Right ventricle myocardium superior (tissue), 1 donor: ENCODE results near the gene NOPCHAP1. TPM values are rescaled to one million over a fixed set of nuclear protein-coding genes. Genes with fewer than 3 reads are reported as not detected.

ENCODE experiments used
- ATAC-seq: fragments of 200-7000 bp; cut with Tn5 transposase; one replicate; pipeline ENCODE4 v1.9.1; 2020; ENCODE audit warnings: mild to moderate bottlenecking; ENCODE audit not compliant: poor library complexity
- DNase-seq: peaks from one replicate; pipeline ENCODE4 v3.0.0-alpha.2; 2020
- intact Hi-C: fragments of 100-400 bp; cut with DNase I; formaldehyde crosslinking; loops from one replicate; pipeline ENCODE4 v1.11.2; 2022
- total RNA-seq: library from RNA; stranded (reverse); fragmentation: NEBNext Ultra II Directional; extraction: Animal tissue kit (Norgen Biotek cat#: 25700); gene quantifications from one replicate; pipeline ENCODE4 v1.2.1, GENCODE V29; 2021
- donor health status: DM: no; HTN: yes; CAD: no; lungs with severe emphysema.

Gene NOPCHAP1
- total RNA-seq, 1 donor from 2014 or later: 9.2 TPM

DNA sequence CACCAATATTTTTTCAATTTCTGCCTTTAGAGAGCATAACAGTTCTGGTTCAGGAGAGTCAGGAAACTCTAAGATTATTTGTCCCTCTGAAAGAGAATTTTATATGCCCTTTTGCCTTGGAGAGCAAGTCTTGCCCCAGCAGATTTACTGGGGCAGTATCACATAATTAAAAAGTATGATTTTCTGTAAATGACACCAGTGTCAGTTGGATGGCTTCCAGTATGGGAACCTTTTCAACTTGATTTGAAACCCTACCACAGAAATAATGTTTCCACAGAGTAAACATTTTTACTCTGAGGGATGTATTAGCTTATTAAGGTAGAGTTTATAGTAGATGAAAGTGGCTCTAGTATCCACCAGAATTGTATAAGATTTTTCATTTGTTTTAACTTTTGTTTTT lies 15.4 kb downstream of the NOPCHAP1 start:
- intact Hi-C loops: no loop called here
- ATAC-seq (no peak), DNase-seq (no peak)

DNA sequence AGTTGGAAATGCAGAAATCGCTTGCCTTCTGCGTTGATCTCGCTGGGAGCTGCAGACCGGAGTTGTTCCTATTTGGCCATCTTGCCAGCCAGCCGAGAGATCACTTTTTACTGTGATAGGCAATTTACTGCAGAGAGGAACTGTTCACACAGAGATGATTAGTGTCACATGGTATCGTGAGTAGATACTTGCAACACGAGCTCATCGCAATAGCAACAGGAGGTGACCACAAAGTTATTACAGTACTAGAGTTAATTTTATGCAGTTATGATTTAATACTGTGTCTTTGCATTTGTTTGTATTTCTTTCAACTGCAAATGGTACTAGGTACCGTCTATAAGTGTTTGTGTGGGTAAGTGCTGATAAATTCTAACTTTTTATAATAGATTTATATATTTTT lies 27.8 kb downstream of the NOPCHAP1 start:
- intact Hi-C loops: no loop called here
- ATAC-seq (no peak), DNase-seq (no peak)

DNA sequence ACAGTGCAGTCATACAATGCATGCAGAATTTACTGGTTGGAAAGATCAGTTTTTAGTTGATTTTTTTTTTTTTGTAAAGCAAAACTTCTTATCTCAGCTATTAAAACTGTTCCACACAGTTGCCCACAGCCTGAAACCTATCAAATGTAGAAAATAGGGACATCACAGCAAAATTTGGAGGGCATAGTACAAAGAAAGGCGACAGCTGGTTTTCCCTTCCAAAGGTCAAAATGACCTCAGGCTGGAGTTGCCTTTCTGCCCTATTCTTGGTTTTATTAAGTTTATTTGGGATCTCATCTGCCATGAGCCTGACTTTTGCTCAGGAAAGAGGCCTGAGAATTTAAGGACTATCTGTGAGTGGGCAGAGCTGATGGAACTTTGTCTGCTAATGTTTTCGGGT lies 28.5 kb downstream of the NOPCHAP1 start:
- ATAC-seq (no peak), DNase-seq (no peak)
- intact Hi-C loops: no loop called here

GRCh38 chr12:105015543-105015942 lies 29.4 kb downstream of the NOPCHAP1 start:
- DNase-seq (no peak), ATAC-seq (no peak)
- intact Hi-C loops: no loop called here

- ATAC-seq: no peak
- intact Hi-C loops: no loop called here
- DNase-seq: no peak
Observed at GRCh38 chr12:105018012-105018411, 31.9 kb downstream of the NOPCHAP1 start.

- intact Hi-C loops: no loop called here
- no peak for ATAC-seq
- no peak for DNase-seq
Observed at GRCh38 chr12:105018776-105019175, 32.7 kb downstream of the NOPCHAP1 start.

GRCh38 chr12:105020241-105020962 lies 34.3 kb downstream of the NOPCHAP1 start:
- intact Hi-C loops: no loop called here
- no peak for ATAC-seq
- no peak for DNase-seq

- ATAC-seq (peak; percentile 53), DNase-seq (no peak)
- intact Hi-C loops: no loop called here
Observed at GRCh38 chr12:105024928-105025327, 38.8 kb downstream of the NOPCHAP1 start.

GRCh38 chr12:105025890-105026289 lies 39.8 kb downstream of the NOPCHAP1 start:
- peak; percentile 88 for ATAC-seq
- intact Hi-C loops: no loop called here
- DNase-seq: no peak

- DNase-seq (no peak), ATAC-seq (no peak)
- intact Hi-C loops: no loop called here
Observed at GRCh38 chr12:105026411-105026810, 40.3 kb downstream of the NOPCHAP1 start.

DNA sequence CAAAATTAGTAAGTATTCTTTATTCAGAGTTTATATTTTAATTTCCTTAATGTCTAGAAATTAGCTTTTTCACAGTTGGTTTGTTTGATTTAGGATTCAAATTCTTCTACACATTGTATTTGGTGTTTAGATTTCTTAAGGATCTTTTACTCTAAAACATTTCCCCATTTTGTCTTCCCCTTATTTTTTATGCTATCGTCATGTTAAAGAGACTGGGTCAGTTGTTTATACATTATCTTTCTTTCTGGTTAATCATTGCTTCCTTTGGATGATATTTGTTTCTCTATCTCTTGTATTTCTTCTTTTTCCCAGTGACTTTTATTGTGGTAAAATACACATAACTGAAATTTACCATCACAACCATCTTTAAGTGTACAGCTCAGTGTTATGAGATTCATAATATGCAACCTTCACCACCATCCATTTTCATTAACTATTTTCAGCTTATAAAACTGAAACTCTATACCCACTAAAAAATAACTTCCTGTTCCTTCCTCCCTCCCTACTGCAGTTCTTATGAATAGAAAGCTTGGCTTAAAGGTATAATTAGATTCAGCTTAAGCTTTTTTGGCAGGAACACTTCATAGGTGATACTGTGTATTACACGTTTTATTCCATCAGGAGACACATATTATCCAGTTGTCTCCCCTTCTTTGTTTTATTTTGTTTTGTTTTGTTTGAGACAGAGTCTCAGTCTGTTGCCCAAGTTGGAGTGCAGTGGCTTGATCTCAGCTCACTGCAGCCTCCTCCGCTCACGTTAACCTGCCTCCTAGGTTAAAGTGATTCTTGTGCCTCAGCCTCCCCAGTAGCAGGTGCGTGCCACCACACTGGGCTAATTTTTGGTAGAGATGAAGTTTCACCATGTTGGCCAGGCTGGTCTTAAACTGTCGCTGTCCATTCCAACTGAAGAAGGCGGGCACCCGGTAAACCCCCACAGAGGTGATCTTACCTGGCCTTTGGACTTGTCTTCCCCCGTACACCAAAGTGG lies 45.0 kb downstream of the NOPCHAP1 start:
- DNase-seq (no peak), ATAC-seq (no peak)
- intact Hi-C loops: no loop called here

- intact Hi-C loops: no loop called here
- DNase-seq (no peak), ATAC-seq (no peak)
Observed at GRCh38 chr12:105032703-105033357, 46.7 kb downstream of the NOPCHAP1 start.

DNA sequence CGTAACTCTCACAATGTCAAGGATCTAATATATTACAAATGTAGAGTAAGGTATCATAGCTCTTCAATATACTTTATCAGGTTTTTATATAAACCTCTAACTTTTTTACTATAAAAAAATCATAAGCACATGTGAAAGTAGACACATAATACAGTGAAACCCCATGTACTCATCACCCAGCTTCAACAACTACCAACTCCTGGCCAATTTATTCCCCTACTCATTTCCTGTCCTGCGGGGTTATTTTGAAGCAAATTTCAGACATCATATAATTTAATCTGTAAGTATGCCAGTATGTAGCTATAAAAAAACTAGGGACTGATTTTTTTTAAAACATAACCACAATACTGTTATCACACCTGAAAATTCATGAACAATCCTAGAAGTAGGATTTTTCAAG lies 47.7 kb downstream of the NOPCHAP1 start:
- no peak for ATAC-seq

More for the DNA sequence above, 47.7 kb downstream of the NOPCHAP1 start:
- intact Hi-C loops: no loop called here
- no peak for DNase-seq

Other genes starting within 250 kb of the NOPCHAP1 start
- gene SLC41A2, start 28.0 kb upstream of the NOPCHAP1 start, total RNA-seq: 3.0 TPM
- 1.3 TPM for gene ALDH1L2, start 98.1 kb downstream of the NOPCHAP1 start, total RNA-seq
- 23.7 TPM for gene WASHC4, start 121.4 kb downstream of the NOPCHAP1 start, total RNA-seq
- 21.6 TPM for gene APPL2, start 249.9 kb downstream of the NOPCHAP1 start, total RNA-seq